Measurements from ENCODE around the gene CHADL.

The CHADL gene

GRCh38 chr22:41245917-41246499, 5.3 kb upstream of the CHADL start:
- Mint-ChIP-seq H3K4me3 (no peak overlapping the region), H3K9me3 (no peaks in the 10 kb centered on the region), H3K27me3 (no peaks in the 10 kb centered on the region), H3K27ac (no peak overlapping the region), H3K36me3 (ENCODE audit: low read depth) (peaks cover 28% of the 10 kb centered on the region), H3K4me1 (ENCODE audit: low read depth) (no peaks in the 10 kb centered on the region)

DNA sequence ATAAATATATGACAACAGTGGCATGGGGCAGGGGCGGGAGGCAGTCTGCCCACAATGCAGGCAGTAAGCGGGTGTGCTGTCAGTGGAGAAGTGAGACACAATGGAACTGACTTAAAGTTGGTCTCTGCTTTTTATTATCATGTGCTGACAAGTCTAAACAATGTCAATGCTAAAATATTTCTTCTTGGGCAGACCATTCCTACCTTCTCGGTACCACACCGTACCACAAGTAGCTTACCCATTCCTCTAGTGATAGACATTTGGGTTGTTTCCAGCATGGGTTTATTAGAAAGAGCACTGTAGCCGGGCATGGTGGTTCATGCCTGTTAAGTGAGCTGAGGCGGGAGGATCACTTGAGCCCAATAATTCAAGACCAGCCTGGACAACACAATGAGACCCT, 2.6 kb upstream of the CHADL start:
- no peaks in the 10 kb centered on the region for H3K9me3 Mint-ChIP-seq
- H3K4me1 Mint-ChIP-seq (ENCODE audit: low read depth): peaks cover 4% of the 10 kb centered on the region
- H3K27me3 Mint-ChIP-seq: no peaks in the 10 kb centered on the region
- no peak overlapping the region for H3K27ac Mint-ChIP-seq
- H3K36me3 Mint-ChIP-seq (ENCODE audit: low read depth): peaks cover 15% of the 10 kb centered on the region
- no peak overlapping the region for H3K4me3 Mint-ChIP-seq

GRCh38 chr22:41242396-41243117, 1.8 kb upstream of the CHADL start:
- Mint-ChIP-seq H3K36me3 (ENCODE audit: low read depth) (peaks cover 10% of the 10 kb centered on the region), H3K4me1 (ENCODE audit: low read depth) (peaks cover 4% of the 10 kb centered on the region), H3K27ac (no peak overlapping the region), H3K27me3 (no peaks in the 10 kb centered on the region), H3K4me3 (no peak overlapping the region), H3K9me3 (no peaks in the 10 kb centered on the region)

- Mint-ChIP-seq H3K27me3 (no peaks in the 10 kb centered on the region), H3K9me3 (no peaks in the 10 kb centered on the region), H3K4me1 (ENCODE audit: low read depth) (peaks cover 6% of the 10 kb centered on the region), H3K4me3 (no peak overlapping the region), H3K36me3 (ENCODE audit: low read depth) (peaks cover under 1% of the 10 kb centered on the region), H3K27ac (no peak overlapping the region)
Observed at GRCh38 chr22:41241133-41241676, 474 bp upstream of the CHADL start.

DNA sequence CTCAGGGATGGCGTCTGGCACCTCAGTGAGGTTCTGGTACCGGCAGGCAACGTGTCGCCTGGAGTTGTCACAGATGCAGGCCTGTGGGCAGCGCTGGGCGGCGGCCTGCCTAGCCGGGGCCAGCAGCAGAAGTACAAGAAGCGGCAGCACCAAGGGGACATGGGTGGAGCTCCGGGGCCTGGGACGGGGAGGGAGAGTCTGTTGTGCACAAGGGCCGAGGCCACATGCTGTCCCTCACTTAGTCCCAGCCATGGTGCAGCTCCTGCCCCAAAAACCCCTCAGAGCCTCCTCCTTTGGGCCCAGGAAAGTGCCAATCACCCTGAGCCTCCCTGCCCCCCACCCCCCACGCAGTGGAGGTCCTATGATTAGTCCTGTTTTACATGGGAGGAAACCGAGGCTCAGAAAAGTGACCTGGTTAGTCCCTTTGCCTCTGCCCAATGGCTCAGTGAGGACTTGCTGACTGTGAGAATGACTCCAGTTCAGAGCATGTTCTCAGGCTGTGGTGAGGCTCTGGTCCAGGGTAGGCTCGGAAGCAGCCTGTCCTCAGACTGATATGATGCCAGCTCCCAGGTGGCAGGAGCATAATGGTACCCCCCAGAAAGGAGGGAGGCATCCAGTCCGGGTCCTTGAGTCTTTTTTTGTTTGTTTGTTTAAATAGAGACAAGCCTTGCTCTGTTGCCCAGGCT, 1.1 kb downstream of the CHADL start:
- Mint-ChIP-seq H3K27ac (no peak overlapping the region), H3K36me3 (ENCODE audit: low read depth) (no peaks in the 10 kb centered on the region), H3K27me3 (no peaks in the 10 kb centered on the region), H3K9me3 (no peaks in the 10 kb centered on the region), H3K4me1 (ENCODE audit: low read depth) (peaks cover 6% of the 10 kb centered on the region), H3K4me3 (no peak overlapping the region)

- Mint-ChIP-seq H3K36me3 (ENCODE audit: low read depth) (no peaks in the 10 kb centered on the region), H3K9me3 (no peaks in the 10 kb centered on the region), H3K27me3 (no peaks in the 10 kb centered on the region), H3K4me3 (peak overlapping the region; percentile 5), H3K4me1 (ENCODE audit: low read depth) (peaks cover 6% of the 10 kb centered on the region), H3K27ac (no peak overlapping the region)
Observed at GRCh38 chr22:41238570-41239442, 1.9 kb downstream of the CHADL start.

GRCh38 chr22:41237707-41238569, 2.8 kb downstream of the CHADL start:
- Mint-ChIP-seq H3K36me3 (ENCODE audit: low read depth) (no peaks in the 10 kb centered on the region), H3K4me3 (no peak overlapping the region), H3K27me3 (no peaks in the 10 kb centered on the region), H3K4me1 (ENCODE audit: low read depth) (peaks cover 6% of the 10 kb centered on the region), H3K27ac (no peak overlapping the region), H3K9me3 (no peaks in the 10 kb centered on the region)

GRCh38 chr22:41237036-41237706, 3.6 kb downstream of the CHADL start:
- Mint-ChIP-seq H3K36me3 (ENCODE audit: low read depth) (no peaks in the 10 kb centered on the region), H3K27me3 (no peaks in the 10 kb centered on the region), H3K4me3 (peak overlapping the region; percentile 49), H3K4me1 (ENCODE audit: low read depth) (peaks cover 6% of the 10 kb centered on the region), H3K27ac (no peak overlapping the region), H3K9me3 (no peaks in the 10 kb centered on the region)

- Mint-ChIP-seq H3K9me3 (no peaks in the 10 kb centered on the region), H3K27ac (no peak overlapping the region), H3K27me3 (no peaks in the 10 kb centered on the region), H3K4me1 (ENCODE audit: low read depth) (peaks cover 6% of the 10 kb centered on the region), H3K36me3 (ENCODE audit: low read depth) (peaks cover 5% of the 10 kb centered on the region), H3K4me3 (no peak overlapping the region)
Observed at GRCh38 chr22:41234815-41235695, 5.7 kb downstream of the CHADL start.

- Mint-ChIP-seq H3K27ac (no peak overlapping the region), H3K9me3 (no peaks in the 10 kb centered on the region), H3K4me1 (ENCODE audit: low read depth) (no peaks in the 10 kb centered on the region)
Observed at GRCh38 chr22:41231369-41231768, 9.4 kb downstream of the CHADL start.

DNA sequence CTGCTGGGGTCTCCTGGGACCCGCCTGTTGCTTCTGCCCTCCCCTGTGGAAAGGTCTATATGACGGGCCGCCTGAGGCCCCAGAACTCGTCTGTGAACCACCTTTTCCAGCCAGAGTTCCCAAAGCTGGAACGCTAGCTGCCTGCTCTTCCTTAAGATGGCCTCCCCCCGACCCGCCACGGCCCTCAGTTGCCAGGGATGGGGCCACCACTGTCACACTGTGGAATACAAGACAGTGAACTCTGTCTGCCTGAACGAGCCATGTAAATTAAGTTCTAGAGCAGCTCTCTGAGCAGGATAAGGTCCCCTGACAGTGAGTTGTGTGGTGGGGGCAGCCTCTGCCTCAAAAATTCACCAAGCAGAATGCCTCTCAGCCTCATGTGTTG, 10.3 kb downstream of the CHADL start:
- Mint-ChIP-seq H3K4me1 (ENCODE audit: low read depth) (no peaks in the 10 kb centered on the region), H3K27me3 (no peaks in the 10 kb centered on the region), H3K36me3 (ENCODE audit: low read depth) (peaks cover 14% of the 10 kb centered on the region), H3K9me3 (no peaks in the 10 kb centered on the region), H3K27ac (no peak overlapping the region), H3K4me3 (no peak overlapping the region)

More at GRCh38 chr22:41231369-41231768, 9.4 kb downstream of the CHADL start:
- no peak overlapping the region for H3K4me3 Mint-ChIP-seq
- no peaks in the 10 kb centered on the region for H3K27me3 Mint-ChIP-seq
- H3K36me3 Mint-ChIP-seq (ENCODE audit: low read depth): peaks cover 14% of the 10 kb centered on the region

GRCh38 chr22:41229730-41230400, 10.9 kb downstream of the CHADL start:
- peaks cover 14% of the 10 kb centered on the region for H3K36me3 Mint-ChIP-seq (ENCODE audit: low read depth)
- H3K27me3 Mint-ChIP-seq: no peaks in the 10 kb centered on the region
- no peak overlapping the region for H3K27ac Mint-ChIP-seq
- no peak overlapping the region for H3K4me3 Mint-ChIP-seq
- H3K4me1 Mint-ChIP-seq (ENCODE audit: low read depth): no peaks in the 10 kb centered on the region
- H3K9me3 Mint-ChIP-seq: no peaks in the 10 kb centered on the region

All from stimulated activated naive CD8-positive, alpha-beta T cell treated with anti-CD3 and anti-CD28 coated beads, Interleukin-15, Interleukin-2, amounts not matched to agents 100 ng/mL and 50 ng/mL, for 24 hours (primary cell).